ENCODE measurements around the gene ASNS.
"Not testable (repeated sequence)": the region's sequence is repeated elsewhere in the genome, so short reads cannot be mapped to it uniquely, and the experiment has no call there.

The ASNS gene

DNA sequence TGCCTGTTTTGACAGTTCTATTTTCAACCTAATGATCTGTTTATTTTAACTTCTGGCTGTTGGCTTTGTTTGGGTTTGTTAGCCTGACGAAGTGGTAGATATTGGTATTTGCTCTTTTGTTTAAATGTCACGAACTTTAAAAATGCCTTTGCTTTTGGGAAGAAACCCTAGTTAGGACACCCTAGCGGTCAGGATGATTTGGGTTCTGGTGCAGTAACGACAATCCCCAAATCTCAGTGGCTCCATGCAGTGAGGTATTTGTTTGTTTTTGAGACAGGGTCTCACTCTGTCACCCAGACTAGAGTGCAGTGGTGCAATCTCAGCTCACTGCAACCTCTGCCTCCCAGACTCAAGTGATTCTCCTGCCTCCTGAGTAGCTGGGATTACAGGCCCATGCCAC lies 2.7 kb upstream of the ASNS start:
- H3K4me3 ChIP-seq (ENCODE audit: low read length, poor library complexity, severe bottlenecking); H3F3A ChIP-seq (ENCODE audit: low read depth); H2AFZ ChIP-seq (ENCODE audit: low read length); H3K9me3 ChIP-seq (ENCODE audit: insufficient read depth, low read depth, low read length); H3K79me2 ChIP-seq (ENCODE audit: insufficient read depth, low read length); H3K27me3 ChIP-seq (ENCODE audit: insufficient read depth, low read length, poor library complexity, severe bottlenecking); H3K9ac ChIP-seq (ENCODE audit: low read depth, low read length, poor library complexity, severe bottlenecking); H3K9me2 ChIP-seq (replicated peaks; ENCODE audit: low read depth, low read length); H3K36me3 ChIP-seq (ENCODE audit: insufficient read depth, low read length); H3K4me1 ChIP-seq (ENCODE audit: insufficient read depth, low read length, poor library complexity, severe bottlenecking); H4K20me1 ChIP-seq (ENCODE audit: insufficient read depth, low read length, poor library complexity, severe bottlenecking); H3K4me2 ChIP-seq (ENCODE audit: low read depth, low read length, poor library complexity, severe bottlenecking): not testable (repeated sequence)

DNA sequence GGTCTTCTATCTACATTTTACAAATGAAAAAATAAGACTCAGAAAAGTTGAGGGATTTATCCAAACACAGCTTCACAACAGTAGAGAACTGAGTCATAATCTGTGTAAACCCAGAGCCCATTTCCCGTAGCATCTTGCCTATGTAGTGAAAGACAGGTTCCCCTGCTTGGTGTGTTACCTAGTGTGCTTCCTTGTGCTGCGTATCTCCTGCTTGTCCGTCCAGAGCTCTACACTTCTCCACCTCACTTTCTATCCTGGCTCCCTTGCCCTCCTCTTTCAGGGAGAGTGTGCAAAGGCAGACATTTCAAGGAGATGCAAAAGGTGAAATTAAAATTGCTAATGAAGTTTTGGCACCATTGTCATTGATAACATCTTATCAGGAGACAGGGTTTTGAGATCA lies 1.4 kb upstream of the ASNS start:
- Histone ChIP-seq H3K36me3 (ENCODE audit: insufficient read depth, low read length) (no peaks in the 10 kb centered on the region), H3K9ac (ENCODE audit: low read depth, low read length, poor library complexity, severe bottlenecking) (no peak overlapping the region), H3K4me1 (ENCODE audit: insufficient read depth, low read length, poor library complexity, severe bottlenecking) (no peaks in the 10 kb centered on the region), H3K79me2 (ENCODE audit: insufficient read depth, low read length) (no peaks in the 10 kb centered on the region), H3F3A (ENCODE audit: low read depth) (no peaks in the 10 kb centered on the region), H4K20me1 (ENCODE audit: insufficient read depth, low read length, poor library complexity, severe bottlenecking) (no peaks in the 10 kb centered on the region), H3K4me3 (ENCODE audit: low read length, poor library complexity, severe bottlenecking) (no peak overlapping the region), H2AFZ (ENCODE audit: low read length) (no peak overlapping the region), H3K9me2 (replicated peaks; ENCODE audit: low read depth, low read length) (no peaks in the 10 kb centered on the region), H3K27me3 (ENCODE audit: insufficient read depth, low read length, poor library complexity, severe bottlenecking) (no peaks in the 10 kb centered on the region), H3K4me2 (ENCODE audit: low read depth, low read length, poor library complexity, severe bottlenecking) (no peak overlapping the region), H3K9me3 (ENCODE audit: insufficient read depth, low read depth, low read length) (no peaks in the 10 kb centered on the region)
- TF ChIP-seq, protein P1, sequence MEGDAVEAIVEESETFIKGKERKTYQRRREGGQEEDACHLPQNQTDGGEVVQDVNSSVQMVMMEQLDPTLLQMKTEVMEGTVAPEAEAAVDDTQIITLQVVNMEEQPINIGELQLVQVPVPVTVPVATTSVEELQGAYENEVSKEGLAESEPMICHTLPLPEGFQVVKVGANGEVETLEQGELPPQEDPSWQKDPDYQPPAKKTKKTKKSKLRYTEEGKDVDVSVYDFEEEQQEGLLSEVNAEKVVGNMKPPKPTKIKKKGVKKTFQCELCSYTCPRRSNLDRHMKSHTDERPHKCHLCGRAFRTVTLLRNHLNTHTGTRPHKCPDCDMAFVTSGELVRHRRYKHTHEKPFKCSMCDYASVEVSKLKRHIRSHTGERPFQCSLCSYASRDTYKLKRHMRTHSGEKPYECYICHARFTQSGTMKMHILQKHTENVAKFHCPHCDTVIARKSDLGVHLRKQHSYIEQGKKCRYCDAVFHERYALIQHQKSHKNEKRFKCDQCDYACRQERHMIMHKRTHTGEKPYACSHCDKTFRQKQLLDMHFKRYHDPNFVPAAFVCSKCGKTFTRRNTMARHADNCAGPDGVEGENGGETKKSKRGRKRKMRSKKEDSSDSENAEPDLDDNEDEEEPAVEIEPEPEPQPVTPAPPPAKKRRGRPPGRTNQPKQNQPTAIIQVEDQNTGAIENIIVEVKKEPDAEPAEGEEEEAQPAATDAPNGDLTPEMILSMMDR (conservative IDR thresholded peaks at IDR 0.05; ENCODE audit: low read length), result no peak
- TF ChIP-seq EZH2phosphoT487 (IDR thresholded peaks at IDR 0.05; ENCODE audit: borderline replicate concordance), result no peak

DNA sequence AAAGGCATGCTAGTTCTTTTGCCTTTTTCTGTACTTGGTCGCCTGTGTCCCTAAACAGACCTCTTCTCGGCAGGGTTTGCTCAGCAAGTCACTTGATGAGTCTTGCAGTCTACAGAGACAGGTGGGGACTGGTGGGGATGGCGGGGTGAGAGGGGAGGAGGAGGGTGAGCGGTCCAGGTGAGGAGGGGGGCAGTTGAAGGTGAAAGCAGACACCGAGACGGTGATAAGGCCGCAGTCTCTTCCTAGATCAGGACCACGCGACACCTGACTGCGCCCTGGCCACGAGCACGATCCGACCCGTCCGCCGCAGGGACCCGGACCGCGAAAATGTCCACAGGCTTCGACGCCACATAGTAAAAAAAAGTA lies 566 bp downstream of the ASNS start:
- H3F3A ChIP-seq (ENCODE audit: low read depth), result no peaks in the 10 kb centered on the region
- no peaks in the 10 kb centered on the region for H3K79me2 ChIP-seq (ENCODE audit: insufficient read depth, low read length)
- H3K9me2 ChIP-seq (replicated peaks; ENCODE audit: low read depth, low read length), result no peaks in the 10 kb centered on the region
- no peak overlapping the region for H2AFZ ChIP-seq (ENCODE audit: low read length)
- H3K4me2 ChIP-seq (ENCODE audit: low read depth, low read length, poor library complexity, severe bottlenecking), result no peak overlapping the region
- H3K4me1 ChIP-seq (ENCODE audit: insufficient read depth, low read length, poor library complexity, severe bottlenecking), result no peaks in the 10 kb centered on the region
- H3K4me3 ChIP-seq (ENCODE audit: low read length, poor library complexity, severe bottlenecking), result no peak overlapping the region
- no peaks in the 10 kb centered on the region for H3K27me3 ChIP-seq (ENCODE audit: insufficient read depth, low read length, poor library complexity, severe bottlenecking)
- no peaks in the 10 kb centered on the region for H4K20me1 ChIP-seq (ENCODE audit: insufficient read depth, low read length, poor library complexity, severe bottlenecking)
- H3K9ac ChIP-seq (ENCODE audit: low read depth, low read length, poor library complexity, severe bottlenecking), result no peak overlapping the region
- TF ChIP-seq EZH2phosphoT487 (IDR thresholded peaks at IDR 0.05; ENCODE audit: borderline replicate concordance), result no peak
- TF ChIP-seq, protein P1 (conservative IDR thresholded peaks at IDR 0.05; ENCODE audit: low read length), result no peak
- H3K9me3 ChIP-seq (ENCODE audit: insufficient read depth, low read depth, low read length), result no peaks in the 10 kb centered on the region
- no peaks in the 10 kb centered on the region for H3K36me3 ChIP-seq (ENCODE audit: insufficient read depth, low read length)

DNA sequence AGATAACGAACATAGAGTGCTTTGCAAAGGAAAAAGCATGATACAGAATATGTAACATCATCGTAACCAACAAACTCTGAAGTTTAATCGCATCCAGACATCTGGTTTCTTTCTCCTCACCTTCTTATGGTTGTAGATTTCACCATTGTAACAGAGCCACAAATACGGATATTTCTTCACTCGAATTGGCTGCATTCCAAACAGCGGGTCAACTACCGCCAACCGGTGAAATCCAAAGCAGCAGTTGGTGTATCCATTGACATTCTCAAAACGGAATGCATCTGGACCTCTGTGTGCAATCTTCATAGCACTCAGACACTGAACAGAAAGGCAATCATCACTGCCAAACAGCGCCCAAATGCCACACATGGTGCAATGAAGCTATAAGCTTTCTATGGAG lies 3.4 kb downstream of the ASNS start:
- Histone ChIP-seq H3K4me2 (ENCODE audit: low read depth, low read length, poor library complexity, severe bottlenecking) (no peak overlapping the region), H3K4me1 (ENCODE audit: insufficient read depth, low read length, poor library complexity, severe bottlenecking) (no peaks in the 10 kb centered on the region), H4K20me1 (ENCODE audit: insufficient read depth, low read length, poor library complexity, severe bottlenecking) (no peaks in the 10 kb centered on the region), H3K79me2 (ENCODE audit: insufficient read depth, low read length) (no peaks in the 10 kb centered on the region), H3K4me3 (ENCODE audit: low read length, poor library complexity, severe bottlenecking) (no peak overlapping the region), H3K9me2 (replicated peaks; ENCODE audit: low read depth, low read length) (no peaks in the 10 kb centered on the region), H2AFZ (ENCODE audit: low read length) (no peak overlapping the region), H3K9me3 (ENCODE audit: insufficient read depth, low read depth, low read length) (no peaks in the 10 kb centered on the region), H3F3A (ENCODE audit: low read depth) (no peaks in the 10 kb centered on the region), H3K9ac (ENCODE audit: low read depth, low read length, poor library complexity, severe bottlenecking) (no peak overlapping the region), H3K27me3 (ENCODE audit: insufficient read depth, low read length, poor library complexity, severe bottlenecking) (no peaks in the 10 kb centered on the region), H3K36me3 (ENCODE audit: insufficient read depth, low read length) (no peaks in the 10 kb centered on the region)
- TF ChIP-seq EZH2phosphoT487 (IDR thresholded peaks at IDR 0.05; ENCODE audit: borderline replicate concordance), result no peak
- TF ChIP-seq, protein P1 (conservative IDR thresholded peaks at IDR 0.05; ENCODE audit: low read length), result no peak

Data from Loucy (cell line).